ELF-1 (cell line): ENCODE results near the gene TBC1D1.

Experiments
- DNase-seq: peaks from one replicate; pipeline ENCODE4 v3.0.0-alpha.2; 2016; ENCODE audit warnings: low read depth, low spot score

The TBC1D1 gene

GRCh38 chr4:38077791-38078489 lies 187.1 kb downstream of the TBC1D1 start:
- DNase-seq = no peak

DNA sequence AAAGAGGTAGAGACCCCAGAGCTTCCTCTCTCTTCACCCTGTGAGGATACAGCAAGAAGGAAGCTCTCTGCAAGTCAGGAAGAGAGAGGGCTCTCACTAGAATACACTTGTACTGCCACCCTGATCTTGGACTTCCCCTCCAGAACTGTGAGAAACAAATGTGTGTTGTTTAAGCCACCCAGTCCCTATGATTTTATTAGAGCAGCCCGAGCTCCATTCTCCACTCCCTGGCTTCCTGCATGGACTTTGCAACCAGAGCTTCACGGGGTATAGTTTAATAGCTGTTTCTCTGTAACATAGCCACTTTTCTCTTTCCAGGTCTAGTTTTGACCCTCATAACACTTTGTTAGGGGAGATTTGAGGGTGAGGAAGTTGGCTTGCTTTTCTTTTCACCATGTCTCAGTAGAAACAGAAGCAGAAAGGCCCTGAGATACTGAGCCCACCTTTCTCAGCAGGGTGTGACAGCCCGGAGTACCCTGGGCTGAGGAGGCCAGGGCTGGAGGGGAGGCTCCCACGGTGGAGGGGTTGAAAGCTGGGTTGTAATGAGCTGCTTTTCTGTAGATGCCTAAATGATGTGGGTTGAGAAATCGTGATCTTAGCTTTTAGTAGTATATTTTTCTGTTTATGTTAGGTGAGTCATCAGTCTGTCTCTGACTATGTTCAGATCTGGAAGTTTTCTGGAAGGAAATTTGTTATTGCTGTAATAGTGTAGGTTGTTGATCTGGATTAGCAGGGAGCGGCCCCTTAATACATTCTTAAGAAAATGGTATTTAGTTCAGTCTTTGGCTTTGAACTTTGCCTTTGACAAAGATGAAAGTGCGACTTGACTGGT lies 187.9 kb downstream of the TBC1D1 start:
- no peak for DNase-seq

- no peak for DNase-seq
These were observed 189.4 kb downstream of the TBC1D1 start for GRCh38 chr4:38080061-38080974.

- no peak for DNase-seq
These were observed 191.1 kb downstream of the TBC1D1 start for GRCh38 chr4:38082021-38082420.

DNA sequence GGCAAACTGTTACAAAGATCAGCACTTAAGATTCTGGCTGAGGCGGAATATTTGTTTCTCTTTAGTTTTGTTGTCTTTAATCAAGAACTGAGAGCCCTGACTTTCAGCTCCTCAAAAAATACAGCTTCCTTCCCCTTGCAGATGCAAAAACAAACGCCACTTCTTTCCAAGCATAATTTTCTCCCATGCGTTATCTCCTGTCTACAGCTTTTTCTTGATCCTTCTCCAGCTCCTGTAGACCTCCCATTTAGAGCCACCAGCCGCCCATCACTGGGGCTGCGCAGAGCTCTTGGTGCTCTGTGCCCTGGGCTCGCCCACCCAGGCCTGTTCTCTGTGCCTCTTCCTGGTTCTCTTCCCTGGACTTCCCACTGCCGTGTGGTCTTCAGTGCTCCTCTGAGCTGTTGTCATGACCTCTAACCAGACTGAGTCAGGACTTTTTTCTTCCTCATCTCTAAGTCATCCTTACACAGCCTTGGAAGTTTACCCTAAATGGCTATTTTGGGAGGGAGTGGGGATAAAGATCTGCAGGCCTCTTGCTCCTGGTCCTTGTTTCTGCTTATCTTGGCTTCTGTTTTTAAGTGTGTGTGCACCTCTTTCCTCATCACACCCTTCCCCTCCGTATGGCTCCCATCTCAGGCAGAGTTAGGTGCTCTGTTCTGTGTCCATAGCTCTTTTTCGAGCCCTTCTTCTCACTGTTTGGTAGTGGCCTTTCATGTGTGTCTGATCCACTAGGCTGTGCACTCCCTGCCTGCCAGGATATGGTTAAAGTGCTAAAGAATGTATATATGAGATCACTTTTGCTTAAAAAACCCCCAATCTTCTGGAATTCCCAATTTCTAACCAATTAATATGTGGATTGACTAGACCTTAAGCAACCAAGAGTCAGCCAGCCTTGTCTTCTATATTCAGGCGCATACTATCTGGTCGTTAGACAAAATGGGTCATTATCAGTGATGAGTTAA lies 191.8 kb downstream of the TBC1D1 start:
- peak; percentile 23 for DNase-seq

- no peak for DNase-seq
These were observed 194.2 kb downstream of the TBC1D1 start for GRCh38 chr4:38084877-38085711.

GRCh38 chr4:38085751-38086150 lies 194.9 kb downstream of the TBC1D1 start:
- no peak for DNase-seq

DNA sequence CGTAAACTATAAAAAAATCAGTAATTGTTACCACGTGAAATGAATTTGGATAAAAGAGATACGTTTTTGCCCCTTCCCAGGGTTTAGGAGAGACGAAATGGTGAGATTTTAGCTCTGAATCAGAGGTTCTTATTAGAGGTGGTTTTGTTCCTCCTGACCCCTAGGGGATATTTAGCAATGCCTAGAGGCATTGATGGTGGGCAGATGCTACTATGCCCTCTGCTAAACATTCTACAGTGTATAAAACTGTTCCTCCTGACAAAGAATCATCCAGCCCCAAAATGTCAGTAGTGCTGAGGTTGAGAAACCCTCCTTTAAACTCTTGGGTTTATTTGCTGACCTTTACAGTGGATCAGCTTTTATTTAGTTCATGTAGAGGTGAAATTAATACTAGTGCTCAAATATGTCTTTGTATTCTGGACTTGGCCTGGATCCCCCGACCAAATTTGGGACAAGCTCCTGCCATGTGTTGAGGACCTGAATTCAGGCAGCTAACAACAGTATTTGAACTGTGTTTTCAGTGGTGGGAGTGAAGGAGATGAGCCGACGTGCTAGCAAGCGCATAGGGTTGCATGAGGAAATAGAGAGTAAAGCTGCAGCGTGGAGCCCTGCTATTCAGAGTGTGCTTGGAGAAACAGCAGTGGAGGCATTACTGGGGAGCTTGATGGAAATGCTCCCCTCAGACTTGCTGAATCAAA lies 195.4 kb downstream of the TBC1D1 start:
- no peak for DNase-seq

GRCh38 chr4:38086849-38087226 lies 196.0 kb downstream of the TBC1D1 start:
- no peak for DNase-seq

DNA sequence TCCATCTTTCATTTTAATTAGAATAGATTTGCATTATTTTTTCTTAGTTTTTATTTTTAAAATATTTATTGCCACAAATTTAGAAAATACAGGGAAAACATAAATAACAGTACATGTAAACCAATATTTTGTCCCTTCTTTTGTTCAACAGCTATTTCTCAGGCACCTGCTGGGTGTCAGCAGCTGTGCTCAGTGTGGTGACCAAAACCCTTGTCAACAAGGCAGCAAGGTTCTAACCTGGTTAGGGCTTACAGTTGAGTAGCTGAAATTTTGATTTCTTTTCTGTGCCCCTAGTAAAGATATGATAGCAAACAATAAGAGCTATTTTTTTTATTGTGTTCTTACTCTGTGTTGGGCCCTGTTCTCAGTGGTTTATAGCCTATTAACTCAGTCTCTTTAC lies 197.4 kb downstream of the TBC1D1 start:
- no peak for DNase-seq

DNA sequence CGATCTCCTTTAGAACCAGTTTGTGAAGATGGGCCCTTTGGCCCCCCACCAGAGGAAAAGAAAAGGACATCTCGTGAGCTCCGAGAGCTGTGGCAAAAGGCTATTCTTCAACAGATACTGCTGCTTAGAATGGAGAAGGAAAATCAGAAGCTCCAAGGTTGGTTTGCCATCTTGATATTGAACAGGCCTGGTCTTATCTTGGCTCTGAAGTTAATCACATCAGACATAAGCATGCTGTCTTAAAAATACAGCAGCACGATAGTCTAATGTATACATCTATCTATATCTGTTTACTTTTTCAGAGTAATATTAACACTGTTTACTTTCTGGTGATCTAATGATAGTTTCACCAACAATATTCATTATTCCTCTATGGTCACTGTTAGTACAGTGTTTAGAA lies 199.1 kb downstream of the TBC1D1 start:
- no peak for DNase-seq

- no peak for DNase-seq
These were observed 199.8 kb downstream of the TBC1D1 start for GRCh38 chr4:38090455-38091246.

DNA sequence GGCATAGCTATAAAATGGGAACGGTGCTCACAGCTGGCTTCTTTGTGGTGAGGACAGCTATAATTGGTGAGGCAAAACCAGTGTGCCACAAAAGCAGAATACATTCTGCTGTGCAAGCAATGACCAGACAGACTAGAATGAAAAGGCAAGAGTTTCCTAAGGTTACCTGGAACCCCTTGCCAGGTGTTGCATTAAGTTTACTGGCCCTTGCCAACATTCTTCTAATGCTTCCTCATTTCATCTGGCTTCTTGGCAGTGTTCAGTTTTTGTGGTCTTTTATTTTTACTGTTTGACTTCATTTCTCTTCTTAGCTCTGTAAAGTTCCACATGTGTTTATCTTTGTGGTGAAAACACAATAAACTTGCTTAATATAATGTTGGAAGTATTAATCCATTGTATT lies 200.8 kb downstream of the TBC1D1 start:
- no peak for DNase-seq

- no peak for DNase-seq
These were observed 201.8 kb downstream of the TBC1D1 start for GRCh38 chr4:38092701-38093100.

GRCh38 chr4:38094419-38094818 lies 203.5 kb downstream of the TBC1D1 start:
- DNase-seq = peak; percentile 28

GRCh38 chr4:38095691-38096090 lies 204.8 kb downstream of the TBC1D1 start:
- no peak for DNase-seq

GRCh38 chr4:38097818-38098217 lies 206.9 kb downstream of the TBC1D1 start:
- no peak for DNase-seq

DNA sequence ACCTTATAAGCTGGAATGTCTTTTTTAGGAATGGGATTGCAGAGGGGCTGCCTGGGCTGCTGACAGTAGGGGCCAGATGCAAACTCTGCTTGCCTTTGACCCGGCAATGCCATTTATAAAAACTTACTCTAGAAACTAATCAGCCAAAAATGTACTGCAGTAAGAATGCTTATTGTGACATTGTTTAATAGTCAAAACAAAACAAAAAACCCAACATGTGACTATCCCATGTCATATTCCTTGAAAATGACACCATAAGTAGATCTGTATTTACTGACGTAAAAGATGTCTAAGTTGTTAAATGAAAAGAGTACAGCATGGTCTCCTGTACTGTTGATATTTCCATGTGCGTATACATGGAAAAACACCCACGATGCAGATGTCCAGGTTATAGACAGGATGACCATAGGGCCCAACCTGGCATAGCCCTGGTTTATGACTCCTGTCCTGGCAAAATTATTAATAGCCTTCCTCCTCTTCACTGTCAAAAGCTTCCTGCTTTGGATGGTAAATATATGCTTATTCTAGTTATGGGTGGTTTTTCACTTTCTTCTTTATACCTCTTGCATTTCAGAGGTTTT lies 208.2 kb downstream of the TBC1D1 start:
- DNase-seq = no peak
